Activated CD8-positive, alpha-beta memory T cell treated with anti-CD3 and anti-CD28 coated beads, Interleukin-2, amount 10 ng/mL, durations not matched to agents 7 days and 5 days (primary cell): ENCODE measurements around the gene FAM83G. TPM values are rescaled to one million over a fixed set of nuclear protein-coding genes. Genes with fewer than 3 reads are reported as not detected.

Experiments
- ATAC-seq: fragments of 150-1000 bp; cut with Tn5 transposase; one replicate; pipeline ENCODE4 v1.10.0; 2021; ENCODE audit warnings: moderate library complexity
- CTCF ChIA-PET: fragments of 350-600 bp; sonication (Branson Sonifier 250); formaldehyde crosslinking; loops from one replicate; lab custom pipeline; 2021; ENCODE audit warnings: antibody characterized with exemption; lab: Charles Lee
- DNase-seq: peaks from one replicate; pipeline ENCODE4 v3.0.0-alpha.2; 2020
- H3K27ac Mint-ChIP-seq: one replicate; pipeline ENCODE4 v1.8.0; 2021; ENCODE audit warnings: mild to moderate bottlenecking, mixed read lengths
- H3K27me3 Mint-ChIP-seq: one replicate; pipeline ENCODE4 v1.8.0; 2021; ENCODE audit warnings: mixed read lengths
- H3K36me3 Mint-ChIP-seq: one replicate; pipeline ENCODE4 v1.8.0; 2021; ENCODE audit warnings: mild to moderate bottlenecking, mixed read lengths
- H3K4me1 Mint-ChIP-seq: one replicate; pipeline ENCODE4 v1.8.0; 2021; ENCODE audit warnings: mixed read lengths
- H3K4me3 Mint-ChIP-seq: one replicate; pipeline ENCODE4 v1.8.0; 2021; ENCODE audit warnings: mild to moderate bottlenecking, moderate library complexity, mixed read lengths
- H3K9me3 Mint-ChIP-seq: one replicate; pipeline ENCODE4 v1.8.0; 2022; ENCODE audit warnings: low read depth, mixed read lengths
- total RNA-seq, 2 experiments: library from RNA; stranded (reverse); gene quantifications; one replicate each; pipeline ENCODE4 v1.2.3, GENCODE V29; 2021

The FAM83G gene
- total RNA-seq, 2 experiments from 2014 or later = 4.7 to 4.8 TPM

- H3K4me3 Mint-ChIP-seq = no peak overlapping the region
- DNase-seq = no peak
- ATAC-seq = no peak
- CTCF ChIA-PET = no interaction called here
- no peaks in the 10 kb centered on the region for H3K36me3 Mint-ChIP-seq
- H3K9me3 Mint-ChIP-seq = no peaks in the 10 kb centered on the region
- H3K4me1 Mint-ChIP-seq = peaks cover 1% of the 10 kb centered on the region
- H3K27me3 Mint-ChIP-seq = peaks cover 15% of the 10 kb centered on the region
- H3K27ac Mint-ChIP-seq = no peak overlapping the region
Observed at GRCh38 chr17:19009970-19010369, 5.4 kb upstream of the FAM83G start.

GRCh38 chr17:19006698-19007097 is 2.1 kb upstream of the FAM83G start:
- ATAC-seq (no peak), DNase-seq (no peak)
- Mint-ChIP-seq H3K9me3 (no peaks in the 10 kb centered on the region), H3K4me3 (no peak overlapping the region), H3K27me3 (peaks cover 15% of the 10 kb centered on the region), H3K27ac (no peak overlapping the region), H3K4me1 (peaks cover 19% of the 10 kb centered on the region), H3K36me3 (no peaks in the 10 kb centered on the region)
- CTCF ChIA-PET = no interaction called here

- H3K27ac Mint-ChIP-seq = no peak overlapping the region
- ATAC-seq (no peak), DNase-seq (no peak)
- no peaks in the 10 kb centered on the region for H3K36me3 Mint-ChIP-seq
- H3K27me3 Mint-ChIP-seq = peaks cover 15% of the 10 kb centered on the region
- CTCF ChIA-PET = interaction anchor here (0.9 kb wide), 1 partner anchor 45 kb away, joined by 5 read pairs; no protein-coding TSS in a partner anchor
- no peaks in the 10 kb centered on the region for H3K9me3 Mint-ChIP-seq
- H3K4me1 Mint-ChIP-seq = peaks cover 19% of the 10 kb centered on the region
- no peak overlapping the region for H3K4me3 Mint-ChIP-seq
Observed at GRCh38 chr17:19005789-19006430, 1.3 kb upstream of the FAM83G start.

GRCh38 chr17:19005137-19005773 is 691 bp upstream of the FAM83G start:
- CTCF ChIA-PET = interaction anchor here (0.9 to 3.8 kb wide), 3 partner anchors 44 to 380 kb away, joined by 4 to 15 read pairs (median 5); no protein-coding TSS in a partner anchor
- H3K4me1 Mint-ChIP-seq = peaks cover 19% of the 10 kb centered on the region
- DNase-seq (no peak), ATAC-seq (peak; percentile 6)
- H3K27ac Mint-ChIP-seq = no peak overlapping the region
- no peaks in the 10 kb centered on the region for H3K9me3 Mint-ChIP-seq
- H3K36me3 Mint-ChIP-seq = no peaks in the 10 kb centered on the region
- H3K4me3 Mint-ChIP-seq = no peak overlapping the region
- H3K27me3 Mint-ChIP-seq = peaks cover 15% of the 10 kb centered on the region

GRCh38 chr17:19003543-19004420 is 782 bp downstream of the FAM83G start:
- Mint-ChIP-seq H3K27me3 (peaks cover 15% of the 10 kb centered on the region), H3K27ac (peak overlapping the region; percentile 70), H3K4me1 (peaks cover 19% of the 10 kb centered on the region), H3K36me3 (no peaks in the 10 kb centered on the region), H3K4me3 (peak overlapping the region; percentile 81), H3K9me3 (no peaks in the 10 kb centered on the region)
- CTCF ChIA-PET = interaction anchor here (1.4 to 3.8 kb wide), 3 partner anchors 43 to 645 kb away, joined by 3 to 15 read pairs (median 4); partner anchors contain the start of gene ALDH3A2
- peak; percentile 15 for ATAC-seq
- DNase-seq = peak; percentile 51

GRCh38 chr17:19002805-19003542 is 1.6 kb downstream of the FAM83G start:
- Mint-ChIP-seq H3K4me1 (peaks cover 19% of the 10 kb centered on the region), H3K27me3 (peaks cover 15% of the 10 kb centered on the region), H3K27ac (no peak overlapping the region), H3K36me3 (no peaks in the 10 kb centered on the region), H3K4me3 (peak overlapping the region; percentile 81), H3K9me3 (no peaks in the 10 kb centered on the region)
- ATAC-seq (no peak), DNase-seq (no peak)
- CTCF ChIA-PET = interaction anchor here (1.6 to 3.8 kb wide), 2 partner anchors 42 to 646 kb away, joined by 3 to 15 read pairs; partner anchors contain the start of gene ALDH3A2

GRCh38 chr17:19001907-19002590 is 2.5 kb downstream of the FAM83G start:
- H3K4me1 Mint-ChIP-seq = peaks cover 19% of the 10 kb centered on the region
- peak overlapping the region; percentile 45 for H3K27ac Mint-ChIP-seq
- CTCF ChIA-PET = interaction anchor here (3.8 kb wide), 1 partner anchor 41 kb away, joined by 15 read pairs; no protein-coding TSS in a partner anchor
- no peak overlapping the region for H3K4me3 Mint-ChIP-seq
- no peak for DNase-seq
- no peaks in the 10 kb centered on the region for H3K9me3 Mint-ChIP-seq
- peaks cover 7% of the 10 kb centered on the region for H3K27me3 Mint-ChIP-seq
- ATAC-seq = no peak
- no peaks in the 10 kb centered on the region for H3K36me3 Mint-ChIP-seq

GRCh38 chr17:19000531-19001325 is 3.8 kb downstream of the FAM83G start:
- DNase-seq (no peak), ATAC-seq (no peak)
- Mint-ChIP-seq H3K4me3 (no peak overlapping the region), H3K27ac (no peak overlapping the region), H3K36me3 (peaks cover 8% of the 10 kb centered on the region), H3K4me1 (peaks cover 19% of the 10 kb centered on the region), H3K9me3 (peaks cover 2% of the 10 kb centered on the region), H3K27me3 (no peaks in the 10 kb centered on the region)
- CTCF ChIA-PET = no interaction called here

- no peak for DNase-seq
- Mint-ChIP-seq H3K27me3 (no peaks in the 10 kb centered on the region), H3K36me3 (peaks cover 13% of the 10 kb centered on the region), H3K4me1 (peaks cover 19% of the 10 kb centered on the region), H3K27ac (no peak overlapping the region), H3K9me3 (peaks cover 8% of the 10 kb centered on the region), H3K4me3 (no peak overlapping the region)
- ATAC-seq = no peak
- CTCF ChIA-PET = no interaction called here
Observed at GRCh38 chr17:18999911-19000310, 4.7 kb downstream of the FAM83G start.

GRCh38 chr17:18999394-18999793 is 5.2 kb downstream of the FAM83G start:
- Mint-ChIP-seq H3K4me1 (peaks cover 19% of the 10 kb centered on the region), H3K36me3 (peaks cover 14% of the 10 kb centered on the region), H3K9me3 (peaks cover 10% of the 10 kb centered on the region), H3K27me3 (no peaks in the 10 kb centered on the region), H3K27ac (no peak overlapping the region), H3K4me3 (no peak overlapping the region)
- DNase-seq (no peak), ATAC-seq (no peak)
- CTCF ChIA-PET = no interaction called here

- H3K4me1 Mint-ChIP-seq = peaks cover 18% of the 10 kb centered on the region
- H3K4me3 Mint-ChIP-seq = no peak overlapping the region
- no peaks in the 10 kb centered on the region for H3K27me3 Mint-ChIP-seq
- peaks cover 10% of the 10 kb centered on the region for H3K9me3 Mint-ChIP-seq
- peaks cover 14% of the 10 kb centered on the region for H3K36me3 Mint-ChIP-seq
- ATAC-seq (no peak), DNase-seq (no peak)
- CTCF ChIA-PET = no interaction called here
- H3K27ac Mint-ChIP-seq = no peak overlapping the region
Observed at GRCh38 chr17:18997650-18998196, 6.8 kb downstream of the FAM83G start.
